Dedifferentiated amniotic fluid mesenchymal stem cell (primary cell): ENCODE results near the gene COQ8B.
"Not testable (repeated sequence)": the region's sequence is repeated elsewhere in the genome, so short reads cannot be mapped to it uniquely, and the experiment has no call there.

Source experiments
- DNase-seq: peaks from one replicate; pipeline ENCODE4 v3.0.0-alpha.2; 2016; ENCODE audit errors: extremely low spot score

Gene COQ8B

GRCh38 chr19:40742477-40742876 is 25.8 kb upstream of the COQ8B start:
- DNase-seq: no peak

DNA sequence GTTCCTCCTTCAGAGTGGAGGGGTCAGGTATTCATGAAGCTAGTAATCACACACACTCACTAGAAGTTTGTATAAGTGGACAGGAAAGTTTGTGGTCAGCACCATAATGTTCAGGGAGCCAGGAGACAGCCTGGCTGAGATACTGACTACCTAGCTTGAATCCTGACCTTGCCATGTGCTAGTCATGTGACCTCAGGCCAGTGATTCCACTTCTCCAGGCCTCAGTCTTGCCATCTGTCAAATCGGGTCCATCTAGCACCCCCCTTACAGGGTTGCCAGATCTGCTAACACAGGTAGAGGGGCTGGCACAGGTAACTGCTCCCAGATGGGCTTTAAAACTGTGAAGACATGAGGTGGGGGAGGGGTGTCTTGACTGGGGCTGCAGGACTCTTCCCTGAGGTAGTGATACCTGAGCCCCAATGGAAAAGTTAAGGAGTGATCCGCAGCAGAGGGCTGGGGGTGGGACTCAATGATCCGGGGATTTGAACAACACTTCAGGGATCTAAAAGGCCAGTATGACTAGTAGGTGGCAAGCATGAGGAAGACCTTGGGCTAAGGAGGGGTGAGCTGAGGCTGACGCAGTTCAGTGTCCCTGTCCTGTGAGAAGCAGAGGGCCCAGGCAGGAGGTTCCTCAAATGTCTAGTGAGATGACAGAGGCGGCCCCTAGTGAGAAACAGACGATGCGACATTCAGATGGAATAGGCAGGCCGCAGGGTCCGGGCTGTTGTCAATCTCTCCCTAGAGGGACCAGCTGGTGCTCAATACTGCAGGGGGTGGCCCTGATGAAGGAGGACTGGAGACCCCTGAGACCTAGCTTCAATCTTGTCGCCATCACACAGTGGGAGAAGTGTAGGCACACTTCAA is 25.1 kb upstream of the COQ8B start:
- no peak for DNase-seq

GRCh38 chr19:40740747-40741146 is 24.1 kb upstream of the COQ8B start:
- DNase-seq: peak; percentile 58

GRCh38 chr19:40739871-40740703 is 23.4 kb upstream of the COQ8B start:
- no peak for DNase-seq

GRCh38 chr19:40739030-40739839 is 22.5 kb upstream of the COQ8B start:
- DNase-seq: no peak

DNA sequence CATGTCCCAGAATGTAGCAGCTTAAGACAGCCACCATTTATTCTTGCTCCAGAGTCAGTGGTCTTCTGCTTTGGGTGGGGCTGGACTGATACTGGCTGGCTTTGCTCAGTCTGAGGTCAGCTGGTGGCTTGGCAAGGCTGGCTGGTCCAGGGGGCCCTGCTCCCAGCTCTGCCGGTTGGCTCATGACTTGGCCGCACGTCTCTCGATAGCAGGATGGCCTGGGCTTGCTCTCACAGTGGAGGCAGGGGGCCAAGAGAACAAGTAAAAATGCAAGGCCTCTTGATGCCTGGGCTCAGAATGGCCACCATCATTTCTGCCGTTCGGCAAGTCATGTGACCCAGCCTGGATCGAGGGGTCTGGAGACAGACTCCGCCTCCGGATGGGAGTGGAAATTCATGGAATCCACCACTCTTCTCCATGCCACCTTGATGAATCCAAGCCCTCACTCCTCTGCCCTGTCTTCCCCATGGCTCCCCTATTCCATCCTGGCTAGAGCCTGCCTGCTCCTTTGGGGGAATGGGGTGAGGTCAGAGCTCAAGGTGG is 20.5 kb upstream of the COQ8B start:
- DNase-seq: no peak

DNA sequence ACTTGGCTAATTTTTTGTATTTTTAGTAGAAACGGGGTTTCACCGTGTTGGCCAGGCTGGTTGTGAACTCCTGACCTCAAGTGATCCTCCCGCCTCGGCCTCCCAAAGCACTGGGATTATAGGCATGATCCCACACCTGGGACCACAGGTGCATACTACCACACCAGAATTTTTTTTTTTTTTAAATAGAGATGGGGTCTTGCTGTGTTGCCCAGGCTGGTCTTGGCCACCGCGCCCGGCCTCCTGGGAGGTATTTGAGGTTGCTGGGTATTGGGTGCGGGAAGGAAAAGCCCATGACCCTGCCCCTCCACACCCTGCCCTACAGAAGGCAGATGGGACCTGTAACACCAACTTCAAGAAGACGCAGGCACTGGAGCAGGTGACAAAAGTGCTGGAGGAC is 20.0 kb upstream of the COQ8B start:
- no peak for DNase-seq

- DNase-seq: no peak
Observed at GRCh38 chr19:40735013-40735771, 18.5 kb upstream of the COQ8B start.

- DNase-seq: no peak
Observed at GRCh38 chr19:40733149-40733548, 16.5 kb upstream of the COQ8B start.

DNA sequence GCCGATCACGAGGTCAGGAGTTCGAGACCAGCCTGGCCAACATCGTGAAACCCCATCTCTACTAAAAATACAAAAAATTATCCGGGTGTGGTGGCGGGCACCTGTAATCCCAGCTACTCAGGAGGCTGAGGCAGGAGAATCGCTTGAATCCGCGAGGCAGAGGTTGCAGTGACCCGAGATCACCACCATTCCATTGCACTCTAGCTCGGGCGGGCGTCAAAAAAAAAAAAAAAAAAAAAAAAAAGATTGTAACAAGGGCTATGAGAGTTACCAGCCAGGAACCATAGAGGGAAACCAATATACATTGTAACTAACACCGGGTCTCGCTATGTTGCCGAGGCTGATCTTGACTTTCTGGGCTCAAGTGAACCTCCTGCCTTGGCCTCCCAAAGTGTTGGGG is 15.6 kb upstream of the COQ8B start:
- DNase-seq: not testable (repeated sequence)

- DNase-seq: not testable (repeated sequence)
Observed at GRCh38 chr19:40730065-40730464, 13.4 kb upstream of the COQ8B start.

DNA sequence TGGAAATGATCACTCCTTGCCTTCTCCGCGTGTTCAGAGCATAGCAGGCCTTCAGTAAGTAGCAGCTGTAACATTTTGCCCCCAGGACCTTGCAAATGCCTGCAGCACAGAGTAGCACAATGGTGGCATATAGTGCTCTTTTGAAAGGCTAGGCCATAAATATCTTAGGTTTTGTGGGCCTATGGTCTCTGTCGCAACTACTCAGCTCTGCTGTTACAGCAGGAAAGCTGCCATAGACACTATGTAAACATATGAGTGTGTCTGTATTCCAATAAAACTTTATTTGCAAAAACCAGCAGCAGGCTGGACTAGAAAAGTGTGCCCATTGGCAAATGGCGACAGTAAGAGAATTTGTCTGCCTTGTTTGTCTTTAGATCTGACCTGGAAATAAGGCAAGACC is 9.6 kb upstream of the COQ8B start:
- DNase-seq: no peak

DNA sequence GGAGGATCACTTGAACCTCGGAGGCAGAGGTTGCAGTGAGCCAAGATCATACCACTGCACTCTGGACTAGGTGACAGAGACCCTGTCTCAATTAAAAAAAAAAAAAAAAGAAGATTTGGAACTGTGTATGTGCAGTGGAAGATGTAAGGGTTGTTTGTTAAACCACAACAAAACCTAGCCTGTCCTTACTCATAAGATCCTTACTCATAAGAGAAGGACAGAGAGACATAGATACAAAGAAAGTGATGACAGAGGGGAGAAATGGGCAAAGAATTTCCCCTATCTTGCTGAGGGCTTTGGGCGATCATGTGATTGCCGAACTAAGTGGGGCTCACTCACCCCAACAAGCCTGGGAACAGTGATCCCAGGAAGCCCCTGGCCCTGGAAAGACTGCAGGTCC is 8.2 kb upstream of the COQ8B start:
- DNase-seq: no peak

DNA sequence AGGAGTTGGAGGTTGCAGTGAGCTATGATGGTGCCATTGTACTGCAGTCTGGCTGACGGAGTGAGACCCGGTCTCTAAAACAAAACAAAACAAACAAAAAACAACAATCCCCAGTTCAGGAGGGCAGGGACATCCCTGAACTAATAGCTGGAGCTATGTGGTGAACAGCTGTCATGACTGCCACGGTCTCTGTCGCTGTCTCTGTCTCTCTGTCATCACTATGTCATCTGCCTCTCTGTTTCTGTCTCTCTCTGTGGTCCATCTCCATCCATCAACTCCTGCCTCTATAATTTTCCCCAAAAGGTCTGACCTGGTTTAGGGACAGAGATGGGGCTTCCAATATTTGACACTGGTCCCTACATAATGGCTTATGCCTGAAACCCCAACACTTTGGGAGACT is 7.6 kb upstream of the COQ8B start:
- no peak for DNase-seq

- DNase-seq: no peak
Observed at GRCh38 chr19:40723661-40724254, 7.1 kb upstream of the COQ8B start.

GRCh38 chr19:40721936-40722661 is 5.4 kb upstream of the COQ8B start:
- DNase-seq: no peak

- no peak for DNase-seq
Observed at GRCh38 chr19:40721140-40721486, 4.4 kb upstream of the COQ8B start.

DNA sequence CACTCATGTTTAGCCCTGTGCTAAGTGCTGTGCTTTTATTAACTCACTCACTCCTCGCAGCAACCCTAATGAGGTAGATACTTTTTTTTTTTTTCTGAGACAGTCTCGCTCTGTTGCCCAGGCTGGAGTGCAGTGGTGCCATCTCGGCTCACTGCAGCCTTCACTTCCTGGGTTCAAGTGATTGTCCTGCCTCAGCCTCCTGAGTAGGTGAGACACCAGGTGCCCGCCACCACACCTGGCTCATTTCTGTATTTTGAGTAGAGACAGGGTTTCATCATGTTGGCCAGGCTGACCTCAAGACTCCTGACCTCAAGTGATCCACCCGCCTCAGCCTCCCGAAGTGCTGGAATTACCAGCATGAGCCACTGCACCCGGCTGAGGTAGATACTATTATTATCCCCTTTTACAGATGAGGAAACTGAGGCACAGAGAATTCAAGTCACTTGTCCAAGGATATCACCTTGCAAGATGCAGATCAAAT is 2.8 kb upstream of the COQ8B start:
- DNase-seq: no peak

DNA sequence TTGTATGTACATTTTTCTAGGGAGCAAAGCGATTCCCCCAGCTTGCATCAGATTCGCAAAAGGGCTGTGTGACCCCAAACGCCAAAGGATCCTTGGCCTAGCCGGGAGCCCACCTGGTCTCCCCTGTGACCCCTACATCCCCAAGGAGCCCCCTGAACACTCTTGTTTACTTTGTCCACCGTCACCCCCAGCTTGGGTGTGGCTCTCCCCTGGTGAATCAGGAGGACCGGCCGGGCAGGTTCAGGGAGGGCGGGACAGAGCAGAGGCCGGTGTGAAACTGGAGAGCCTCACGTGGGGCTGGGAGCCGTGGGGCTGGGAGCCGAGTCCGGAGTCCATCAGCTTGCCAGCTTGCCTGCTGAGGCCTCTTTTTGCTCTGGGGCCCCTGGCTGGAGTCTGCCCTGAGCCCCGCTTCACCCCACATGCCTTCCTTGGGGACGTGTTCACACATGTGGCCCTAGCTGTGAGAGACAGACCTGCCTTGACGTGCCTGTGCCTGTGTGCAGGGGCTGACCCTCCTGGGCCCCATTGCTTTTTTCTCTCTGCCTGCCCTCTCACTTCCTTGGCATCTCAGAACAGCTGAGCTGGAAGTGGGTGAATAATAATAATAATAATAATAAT is 2.2 kb upstream of the COQ8B start:
- DNase-seq: peak; percentile 44
